Muscle of leg (tissue), 11 donors: Measurements from ENCODE around the gene ARFGAP1. TPM values are rescaled to one million over a fixed set of nuclear protein-coding genes. Genes with fewer than 3 reads are reported as not detected.

ENCODE experiments used
- DNase-seq: peaks from one replicate; pipeline ENCODE4 v3.0.0; 2013
- H3K27ac ChIP-seq: one replicate; pipeline ENCODE4 v1.5.1; 2013; ENCODE audit warnings: mild to moderate bottlenecking, low read length, control low read depth
- H3K27me3 ChIP-seq: one replicate; pipeline ENCODE4 v1.6.1; 2013; ENCODE audit warnings: low read length; ENCODE audit not compliant: control insufficient read depth, insufficient read depth
- H3K36me3 ChIP-seq: one replicate; pipeline ENCODE4 v1.6.1; 2013; ENCODE audit warnings: low read length; ENCODE audit not compliant: control insufficient read depth, insufficient read depth
- H3K4me1 ChIP-seq: one replicate; pipeline ENCODE4 v1.6.1; 2013; ENCODE audit warnings: low read length; ENCODE audit not compliant: control insufficient read depth, insufficient read depth
- H3K4me3 ChIP-seq: one replicate; pipeline ENCODE4 v1.5.1; 2013; ENCODE audit warnings: low read length, control low read depth
- H3K9me3 ChIP-seq: replicated peaks from 2 replicates; pipeline ENCODE4 v1.6.1; 2013; ENCODE audit warnings: low read depth, low read length; ENCODE audit not compliant: control insufficient read depth
- WGBS: methylation state at CpG from one replicate; pipeline ENCODE4 v1.1.5; 2013; ENCODE audit warnings: missing lambda C conversion rate; ENCODE audit not compliant: insufficient coverage; 5-methylcytosine and 5-hydroxymethylcytosine counted together
- polyA plus RNA-seq, 8 donors: library from polyadenylated mRNA; unstranded; fragments of 120-200 nt; gene quantifications; one replicate each; pipeline versions ENCODE4 v1.2.1 to v1.2.3, GENCODE V29; 2013; ENCODE audit warnings: inconsistent platforms in 1 of 8, low replicate concordance in 1 of 8; ENCODE audit not compliant: insufficient read length in 8 of 8, insufficient read depth in 1 of 8
- total RNA-seq: library from RNA; stranded (reverse); fragments of 120-200 nt; gene quantifications from one replicate; pipeline ENCODE4 v1.2.4, GENCODE V29; 2013

Gene ARFGAP1
- total and polyA plus RNA-seq, 9 donors: 62.6 to 103 (median 86.9) TPM

DNA sequence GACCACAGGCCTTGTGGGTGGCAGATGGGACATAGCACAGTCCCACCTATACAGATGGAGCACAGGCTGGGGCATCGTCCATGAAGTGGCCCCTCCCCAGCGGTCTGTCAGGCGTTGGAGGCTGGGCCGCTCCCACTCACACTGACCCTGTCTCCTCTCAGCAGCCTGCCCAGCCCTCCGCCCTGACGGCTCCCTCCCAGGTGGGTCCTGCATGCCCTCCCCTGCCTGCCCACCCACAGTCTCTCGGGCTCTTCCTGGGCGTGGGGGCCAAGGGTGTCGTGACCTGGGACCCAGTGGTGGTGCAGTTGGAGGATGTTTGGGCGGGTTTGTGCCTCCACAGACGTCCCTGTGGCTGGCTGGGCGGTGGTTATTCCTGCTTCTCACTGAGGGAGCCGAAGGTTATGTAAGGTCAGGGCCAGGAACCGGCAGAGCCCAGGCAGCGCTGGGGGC, 42.7 kb downstream of the ARFGAP1 start:
- H3K27ac ChIP-seq: no peak overlapping the region
- WGBS: 53% methylated on average over 8 of the region's 15 CpGs
- H3K9me3 ChIP-seq: no peaks in the 10 kb centered on the region
- no peaks in the 10 kb centered on the region for H3K27me3 ChIP-seq
- peaks cover 34% of the 10 kb centered on the region for H3K4me1 ChIP-seq
- H3K36me3 ChIP-seq: no peaks in the 10 kb centered on the region
- no peak overlapping the region for H3K4me3 ChIP-seq
- DNase-seq: no peak

GRCh38 chr20:63315731-63316491, 43.3 kb downstream of the ARFGAP1 start:
- no peaks in the 10 kb centered on the region for H3K9me3 ChIP-seq

DNA sequence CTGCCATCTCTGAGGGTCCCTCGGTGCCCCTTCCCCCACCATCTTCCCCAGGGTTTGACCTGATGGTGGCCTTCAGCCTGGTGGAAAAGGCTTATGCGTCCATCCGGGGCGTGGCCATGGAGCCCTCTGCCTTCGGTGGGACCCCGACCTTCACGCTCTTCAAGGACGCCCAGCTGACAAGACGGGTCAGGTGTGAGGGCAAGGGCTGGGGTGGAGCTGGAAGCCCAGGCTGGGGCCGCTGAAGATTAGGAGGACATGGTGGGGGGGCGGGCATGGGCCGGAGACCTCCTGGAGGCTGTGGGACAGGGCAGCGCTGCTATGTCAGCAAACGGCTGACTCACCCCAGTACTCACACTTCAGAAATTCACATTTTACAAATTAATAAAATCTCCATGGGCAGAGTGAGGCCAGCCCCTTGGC, 43.9 kb downstream of the ARFGAP1 start:
- Histone ChIP-seq H3K27me3 (no peaks in the 10 kb centered on the region), H3K4me1 (peaks cover 46% of the 10 kb centered on the region), H3K9me3 (no peaks in the 10 kb centered on the region), H3K36me3 (no peaks in the 10 kb centered on the region), H3K27ac (no peak overlapping the region), H3K4me3 (no peak overlapping the region)
- 82% methylated on average over 8 of the region's 14 CpGs for WGBS
- DNase-seq: no peak

More at GRCh38 chr20:63315731-63316491, 43.3 kb downstream of the ARFGAP1 start:
- Histone ChIP-seq H3K27me3 (no peaks in the 10 kb centered on the region), H3K4me3 (no peak overlapping the region), H3K4me1 (peaks cover 40% of the 10 kb centered on the region), H3K36me3 (no peaks in the 10 kb centered on the region), H3K27ac (no peak overlapping the region)
- WGBS: 78% methylated on average over 21 of the region's 31 CpGs
- DNase-seq: no peak

GRCh38 chr20:63317061-63317460, 44.4 kb downstream of the ARFGAP1 start:
- Histone ChIP-seq H3K4me1 (peaks cover 43% of the 10 kb centered on the region), H3K36me3 (no peaks in the 10 kb centered on the region), H3K9me3 (no peaks in the 10 kb centered on the region), H3K4me3 (no peak overlapping the region), H3K27ac (no peak overlapping the region), H3K27me3 (no peaks in the 10 kb centered on the region)
- DNase-seq: no peak
- 90% methylated on average over 2 of the region's 6 CpGs for WGBS

DNA sequence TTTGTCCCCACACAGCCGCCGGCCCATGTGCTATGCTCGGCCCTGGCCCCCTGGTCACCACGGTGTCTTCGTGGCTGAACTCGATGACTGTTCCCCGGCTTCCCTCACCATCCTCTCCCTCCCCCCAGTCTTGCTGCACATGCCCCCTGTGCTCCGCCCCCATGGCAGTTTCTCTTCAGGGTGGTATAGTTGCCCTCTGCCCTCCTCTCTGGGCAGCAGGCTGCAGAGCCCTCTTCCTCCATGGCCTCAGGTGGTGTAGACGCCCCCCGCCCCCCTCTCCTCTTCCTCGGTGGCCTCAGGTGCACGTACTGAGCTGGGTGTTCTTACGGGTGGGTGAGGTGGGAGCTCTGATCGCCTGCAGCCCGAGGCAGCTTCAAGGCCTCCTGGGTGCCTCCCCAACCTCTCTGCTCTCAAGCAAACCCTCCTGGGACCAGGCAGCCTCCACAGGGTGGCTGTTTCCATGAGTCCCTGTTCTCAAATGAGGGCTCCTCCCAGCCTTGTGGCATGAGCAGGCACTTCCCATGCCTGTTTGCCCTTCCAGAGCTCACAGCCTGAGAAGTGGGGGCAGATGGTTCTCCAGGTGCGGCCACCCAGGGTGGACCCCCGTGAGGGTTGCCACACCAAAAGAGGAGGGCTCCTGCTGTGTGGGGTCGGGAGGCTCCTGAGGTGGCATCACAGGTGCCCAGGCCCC, 45.1 kb downstream of the ARFGAP1 start:
- no peak for DNase-seq
- H3K4me1 ChIP-seq: peaks cover 39% of the 10 kb centered on the region
- no peak overlapping the region for H3K4me3 ChIP-seq
- H3K27ac ChIP-seq: no peak overlapping the region
- 75% methylated on average over 11 of the region's 18 CpGs for WGBS
- H3K9me3 ChIP-seq: no peaks in the 10 kb centered on the region
- no peaks in the 10 kb centered on the region for H3K36me3 ChIP-seq
- H3K27me3 ChIP-seq: no peaks in the 10 kb centered on the region

DNA sequence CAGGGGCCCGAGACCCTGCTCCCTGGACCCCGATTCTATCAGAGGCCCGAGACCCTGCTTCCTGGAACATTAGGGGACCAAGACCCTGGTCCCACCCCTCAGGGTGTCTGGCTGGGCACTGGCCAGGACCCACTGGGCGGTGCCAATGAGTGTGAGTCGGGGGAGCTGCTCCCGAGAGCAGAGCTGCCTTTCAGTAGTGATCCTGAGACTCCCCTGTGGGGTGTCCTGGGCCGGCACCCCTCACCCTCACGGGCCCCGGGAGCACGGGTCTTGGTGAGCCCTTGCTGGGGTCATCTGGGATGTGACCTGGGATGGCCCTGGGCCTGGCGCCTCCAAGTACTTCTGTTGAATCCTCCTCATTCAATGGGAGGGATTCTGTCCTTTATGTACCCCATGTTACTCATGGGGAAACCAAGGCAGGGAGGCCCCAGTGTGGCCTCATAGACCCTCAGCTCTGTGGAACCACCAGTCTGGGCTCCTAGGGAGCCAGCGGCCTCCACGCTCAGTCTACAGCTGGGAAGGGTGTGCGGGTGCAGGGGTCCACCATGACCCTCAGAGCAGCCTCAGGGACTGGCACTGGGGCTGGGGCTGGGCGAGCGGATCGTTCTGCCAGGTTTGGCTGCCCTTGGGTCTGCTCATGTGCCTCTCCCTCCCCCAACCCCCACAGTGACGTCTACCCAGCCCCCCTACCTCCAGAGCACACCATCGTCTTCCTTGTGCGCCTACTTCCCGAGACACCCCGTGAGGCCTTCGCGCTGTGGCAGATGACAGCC, 46.0 kb downstream of the ARFGAP1 start:
- Histone ChIP-seq H3K27ac (no peak overlapping the region), H3K4me3 (no peak overlapping the region), H3K27me3 (no peaks in the 10 kb centered on the region), H3K4me1 (peaks cover 33% of the 10 kb centered on the region), H3K36me3 (no peaks in the 10 kb centered on the region), H3K9me3 (no peaks in the 10 kb centered on the region)
- WGBS: 90% methylated on average over 17 of the region's 24 CpGs
- DNase-seq: no peak

DNA sequence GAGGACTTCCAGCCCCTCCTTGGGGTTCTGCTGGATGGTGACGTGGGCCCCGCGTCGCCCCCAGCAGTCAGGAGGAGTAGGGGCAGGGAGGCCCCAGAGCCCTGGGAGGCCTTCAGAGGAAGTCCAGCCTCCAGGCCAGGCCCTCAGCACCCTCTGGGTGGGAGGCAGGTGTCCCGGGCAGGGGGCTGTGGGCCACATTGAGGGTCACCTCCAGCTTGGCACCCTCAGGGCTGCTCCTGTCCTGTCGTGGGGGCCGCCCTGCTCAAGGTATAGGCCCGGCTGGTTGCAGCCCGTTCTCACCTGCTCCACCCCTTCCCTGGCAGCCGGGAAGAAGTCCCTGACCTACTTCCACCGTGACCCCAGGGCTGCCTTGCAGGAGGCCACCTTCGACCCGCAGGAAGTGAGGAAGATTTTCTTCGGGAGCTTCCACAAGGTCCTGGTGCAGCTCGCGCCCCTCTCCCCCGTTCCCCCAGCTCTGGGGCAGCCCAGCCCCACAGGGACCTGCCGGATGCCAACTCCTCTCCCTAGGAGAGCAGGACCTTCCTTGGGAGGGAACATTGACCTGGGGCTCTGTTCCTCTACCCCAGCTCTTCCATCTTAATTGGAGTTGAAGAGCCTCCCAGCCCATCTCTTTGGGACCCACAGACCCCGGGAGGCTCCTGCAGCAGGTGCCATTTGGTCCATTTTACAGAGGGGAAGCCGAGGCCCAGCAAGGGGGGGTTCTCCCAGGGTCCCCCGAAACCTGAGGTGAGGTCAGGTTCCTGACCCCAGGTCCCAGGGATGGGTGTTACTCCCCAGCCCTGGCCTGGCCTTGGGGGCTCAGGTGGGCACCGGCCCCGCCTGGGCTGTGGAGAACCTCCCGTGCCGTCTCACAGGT, 46.8 kb downstream of the ARFGAP1 start:
- Histone ChIP-seq H3K36me3 (no peaks in the 10 kb centered on the region), H3K9me3 (no peaks in the 10 kb centered on the region), H3K27me3 (no peaks in the 10 kb centered on the region), H3K4me3 (no peak overlapping the region), H3K27ac (no peak overlapping the region), H3K4me1 (peaks cover 31% of the 10 kb centered on the region)
- 80% methylated on average over 16 of the region's 25 CpGs for WGBS
- DNase-seq: no peak

GRCh38 chr20:63320041-63320511, 47.5 kb downstream of the ARFGAP1 start:
- Histone ChIP-seq H3K27me3 (no peaks in the 10 kb centered on the region), H3K4me3 (no peak overlapping the region)
- WGBS: 77% methylated on average over 23 of the region's 23 CpGs

GRCh38 chr20:63320616-63321147, 48.1 kb downstream of the ARFGAP1 start:
- Histone ChIP-seq H3K27ac (no peak overlapping the region), H3K36me3 (no peaks in the 10 kb centered on the region), H3K4me3 (no peak overlapping the region), H3K4me1 (peaks cover 25% of the 10 kb centered on the region), H3K9me3 (no peaks in the 10 kb centered on the region), H3K27me3 (no peaks in the 10 kb centered on the region)
- 68% methylated on average over 8 of the region's 10 CpGs for WGBS
- no peak for DNase-seq

More at GRCh38 chr20:63320041-63320511, 47.5 kb downstream of the ARFGAP1 start:
- no peak for DNase-seq
- Histone ChIP-seq H3K9me3 (no peaks in the 10 kb centered on the region), H3K27ac (no peak overlapping the region), H3K36me3 (no peaks in the 10 kb centered on the region), H3K4me1 (peaks cover 31% of the 10 kb centered on the region)
